GM12878 (cell line): ENCODE measurements around the gene CNKSR3. TPM values are rescaled to one million over a fixed set of nuclear protein-coding genes. Genes with fewer than 3 reads are reported as not detected.

Experiments
- JUNB ChIP-seq: IDR thresholded peaks from 2 replicates; pipeline ENCODE4 v1.6.1; 2016; ENCODE audit warnings: antibody characterized with exemption, mild to moderate bottlenecking
- MYC ChIP-seq: IDR thresholded peaks from 2 replicates; pipeline ENCODE4 v1.6.1; 2011; ENCODE audit warnings: mild to moderate bottlenecking, low read length, moderate library complexity, inconsistent platforms; ENCODE audit not compliant: insufficient read depth, insufficient replicate concordance, insufficient read length, severe bottlenecking
- NFYB ChIP-seq: IDR thresholded peaks from 2 replicates; pipeline ENCODE4 v1.6.1; 2011; ENCODE audit warnings: low read depth, mild to moderate bottlenecking, low read length, improper control_type of control experiment, moderate library complexity; ENCODE audit not compliant: insufficient read depth
- POLR2AphosphoS2 ChIP-seq: IDR thresholded peaks from 2 replicates; pipeline ENCODE4 v1.6.1; 2011; ENCODE audit warnings: low read depth, mild to moderate bottlenecking, low read length, improper control_type of control experiment, moderate library complexity
- SRF ChIP-seq, 2 experiments: IDR thresholded peaks; 2 replicates each; pipeline ENCODE4 v1.6.1; 2011; ENCODE audit warnings: low read depth in 2 of 2, low read length in 2 of 2, mild to moderate bottlenecking in 1 of 2, moderate library complexity in 1 of 2
- STAT3 ChIP-seq: IDR thresholded peaks from 2 replicates; pipeline ENCODE4 v1.6.1; 2011; ENCODE audit warnings: low read depth, low read length, improper control_type of control experiment
- ZBTB11 ChIP-seq: fragments of 450-650 bp; formaldehyde crosslinking; IDR thresholded peaks from 2 replicates; pipeline ENCODE4 v1.5.0; 2022; ENCODE audit warnings: mild to moderate bottlenecking, missing genetic modification characterization
- polyA plus RNA-seq, 11 experiments: library from polyadenylated mRNA; depleted of rRNA in 4 of 11; unstranded in 6 of 11; stranded (reverse) in 5 of 11; fragments of >200 nt; fragmentation: Nextera tagmentation in 4 of 11; fragmentation: Illumina TruSeq in 1 of 11; extraction: Ambion mirVana in 4 of 11; extraction: Trizol in 1 of 11; gene quantifications; 1 replicate in 1 of 11; 2 replicates in 10 of 11; pipeline versions ENCODE4 v1.2.1 to v1.2.3, GENCODE V29; 2011 to 2016; ENCODE audit warnings: inconsistent platforms in 2 of 11, missing spikeins in 2 of 11, low read depth in 1 of 11
- total RNA-seq, 4 experiments: library from RNA; depleted of rRNA in 3 of 4; stranded (reverse); fragments of >200 nt in 3 of 4; fragmentation: Illumina TruSeq in 1 of 4; extraction: Trizol in 1 of 4; gene quantifications; 2 replicates each; pipeline versions ENCODE4 v1.2.1 to v1.2.3, GENCODE V29; 2013 to 2021
- TF ChIP-seq, protein P1 (sequence below): fragments of 450-650 bp; IDR thresholded peaks from 2 replicates; pipeline ENCODE4 v1.6.1; 2018; ENCODE audit warnings: mild to moderate bottlenecking, low read depth, moderate library complexity; ENCODE audit not compliant: partially characterized antibody
- TF ChIP-seq, protein P2 (sequence below): IDR thresholded peaks from 2 replicates; pipeline ENCODE4 v1.6.1; 2012; ENCODE audit warnings: mild to moderate bottlenecking, low read depth, low read length

CNKSR3 gene
- total and polyA plus RNA-seq, 10 of the 15 experiments (the other 5 are each of a cell fraction or from before 2014, with no cell fraction given) = under 0.01 to 0.48 (median 0.12) TPM; not detected in 2

GRCh38 chr6:154447954-154448353 lies 62.5 kb downstream of the CNKSR3 start (continued):
- TF ChIP-seq ZBTB11 (CRISPR knock-in tag) (no peak), STAT3 (no peak), JUNB (no peak), MYC (no peak), NFYB (no peak), SRF (IDR thresholded peaks at IDR 0.05; ENCODE audit: low read depth in 2 of 2, low read length in 2 of 2) (no peak), POLR2AphosphoS2 (no peak)
- TF ChIP-seq, protein P1, sequence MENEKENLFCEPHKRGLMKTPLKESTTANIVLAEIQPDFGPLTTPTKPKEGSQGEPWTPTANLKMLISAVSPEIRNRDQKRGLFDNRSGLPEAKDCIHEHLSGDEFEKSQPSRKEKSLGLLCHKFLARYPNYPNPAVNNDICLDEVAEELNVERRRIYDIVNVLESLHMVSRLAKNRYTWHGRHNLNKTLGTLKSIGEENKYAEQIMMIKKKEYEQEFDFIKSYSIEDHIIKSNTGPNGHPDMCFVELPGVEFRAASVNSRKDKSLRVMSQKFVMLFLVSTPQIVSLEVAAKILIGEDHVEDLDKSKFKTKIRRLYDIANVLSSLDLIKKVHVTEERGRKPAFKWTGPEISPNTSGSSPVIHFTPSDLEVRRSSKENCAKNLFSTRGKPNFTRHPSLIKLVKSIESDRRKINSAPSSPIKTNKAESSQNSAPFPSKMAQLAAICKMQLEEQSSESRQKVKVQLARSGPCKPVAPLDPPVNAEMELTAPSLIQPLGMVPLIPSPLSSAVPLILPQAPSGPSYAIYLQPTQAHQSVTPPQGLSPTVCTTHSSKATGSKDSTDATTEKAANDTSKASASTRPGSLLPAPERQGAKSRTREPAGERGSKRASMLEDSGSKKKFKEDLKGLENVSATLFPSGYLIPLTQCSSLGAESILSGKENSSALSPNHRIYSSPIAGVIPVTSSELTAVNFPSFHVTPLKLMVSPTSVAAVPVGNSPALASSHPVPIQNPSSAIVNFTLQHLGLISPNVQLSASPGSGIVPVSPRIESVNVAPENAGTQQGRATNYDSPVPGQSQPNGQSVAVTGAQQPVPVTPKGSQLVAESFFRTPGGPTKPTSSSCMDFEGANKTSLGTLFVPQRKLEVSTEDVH = no peak
- TF ChIP-seq, protein P2, sequence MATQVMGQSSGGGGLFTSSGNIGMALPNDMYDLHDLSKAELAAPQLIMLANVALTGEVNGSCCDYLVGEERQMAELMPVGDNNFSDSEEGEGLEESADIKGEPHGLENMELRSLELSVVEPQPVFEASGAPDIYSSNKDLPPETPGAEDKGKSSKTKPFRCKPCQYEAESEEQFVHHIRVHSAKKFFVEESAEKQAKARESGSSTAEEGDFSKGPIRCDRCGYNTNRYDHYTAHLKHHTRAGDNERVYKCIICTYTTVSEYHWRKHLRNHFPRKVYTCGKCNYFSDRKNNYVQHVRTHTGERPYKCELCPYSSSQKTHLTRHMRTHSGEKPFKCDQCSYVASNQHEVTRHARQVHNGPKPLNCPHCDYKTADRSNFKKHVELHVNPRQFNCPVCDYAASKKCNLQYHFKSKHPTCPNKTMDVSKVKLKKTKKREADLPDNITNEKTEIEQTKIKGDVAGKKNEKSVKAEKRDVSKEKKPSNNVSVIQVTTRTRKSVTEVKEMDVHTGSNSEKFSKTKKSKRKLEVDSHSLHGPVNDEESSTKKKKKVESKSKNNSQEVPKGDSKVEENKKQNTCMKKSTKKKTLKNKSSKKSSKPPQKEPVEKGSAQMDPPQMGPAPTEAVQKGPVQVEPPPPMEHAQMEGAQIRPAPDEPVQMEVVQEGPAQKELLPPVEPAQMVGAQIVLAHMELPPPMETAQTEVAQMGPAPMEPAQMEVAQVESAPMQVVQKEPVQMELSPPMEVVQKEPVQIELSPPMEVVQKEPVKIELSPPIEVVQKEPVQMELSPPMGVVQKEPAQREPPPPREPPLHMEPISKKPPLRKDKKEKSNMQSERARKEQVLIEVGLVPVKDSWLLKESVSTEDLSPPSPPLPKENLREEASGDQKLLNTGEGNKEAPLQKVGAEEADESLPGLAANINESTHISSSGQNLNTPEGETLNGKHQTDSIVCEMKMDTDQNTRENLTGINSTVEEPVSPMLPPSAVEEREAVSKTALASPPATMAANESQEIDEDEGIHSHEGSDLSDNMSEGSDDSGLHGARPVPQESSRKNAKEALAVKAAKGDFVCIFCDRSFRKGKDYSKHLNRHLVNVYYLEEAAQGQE = no peak
- TF ChIP-seq, all 136 proteins: peak for 0
